Upper lobe of right lung (tissue), 1 donor: ENCODE data around the gene TTLL11. TPM values are rescaled to one million over a fixed set of nuclear protein-coding genes. Genes with fewer than 3 reads are reported as not detected.

Experiments used
- ATAC-seq: fragments of 200-7000 bp; cut with Tn5 transposase; one replicate; pipeline ENCODE4 v1.9.1; 2020; ENCODE audit warnings: mild to moderate bottlenecking, moderate library complexity
- DNase-seq: peaks from one replicate; pipeline ENCODE4 v3.0.0-alpha.2; 2020
- H3K27ac ChIP-seq: fragments of 200-600 bp; one replicate; pipeline ENCODE4 v1.8.0; 2022
- H3K27me3 ChIP-seq: fragments of 200-600 bp; one replicate; pipeline ENCODE4 v1.8.0; 2022; ENCODE audit warnings: mild to moderate bottlenecking
- H3K36me3 ChIP-seq: fragments of 200-600 bp; one replicate; pipeline ENCODE4 v1.8.0; 2022
- H3K4me1 ChIP-seq: fragments of 200-600 bp; one replicate; pipeline ENCODE4 v1.8.0; 2022
- H3K4me3 ChIP-seq: fragments of 200-600 bp; one replicate; pipeline ENCODE4 v1.8.0; 2022; ENCODE audit warnings: mild to moderate bottlenecking
- H3K9me3 ChIP-seq: fragments of 200-600 bp; one replicate; pipeline ENCODE4 v1.8.0; 2022
- intact Hi-C: fragments of 100-400 bp; cut with DNase I; formaldehyde crosslinking; loops from one replicate; pipeline ENCODE4 v1.11.0; 2022
- total RNA-seq: library from RNA; stranded (reverse); fragmentation: NEBNext Ultra II Directional; extraction: Animal tissue kit (Norgen Biotek cat#: 25700); gene quantifications from one replicate; pipeline ENCODE4 v1.2.1, GENCODE V29; 2021
- TF ChIP-seq, protein P1 (sequence below): fragments of 200-600 bp; IDR thresholded peaks from one replicate; pipeline ENCODE4 v1.8.0; 2022; ENCODE audit warnings: antibody characterized with exemption
- donor health status: DM: no; HTN: yes; CAD: no; lungs with severe emphysema.

The TTLL11 gene
- total RNA-seq, 1 donor from 2014 or later: 10.7 TPM

DNA sequence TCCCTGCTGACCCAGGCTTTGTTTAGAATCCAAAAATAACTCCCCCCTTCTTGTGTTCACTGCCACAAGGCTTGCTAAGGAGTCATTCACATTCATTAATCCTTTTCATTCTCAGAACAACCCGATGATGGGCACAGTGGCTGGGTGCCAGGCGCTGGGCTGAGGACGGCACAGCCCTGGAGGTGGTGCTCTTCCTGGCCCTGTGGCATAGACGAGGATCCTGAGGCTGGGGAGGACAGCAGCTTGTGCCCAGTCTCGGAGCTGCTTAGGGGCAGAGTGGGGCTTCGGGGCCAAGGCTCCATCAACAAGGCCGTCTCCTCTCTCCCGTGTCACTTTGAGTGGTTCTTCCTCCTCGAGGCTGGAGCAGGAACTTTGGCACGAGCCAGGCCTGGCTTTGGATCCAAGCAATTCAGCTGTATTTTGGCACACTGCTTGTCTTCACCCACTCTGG is 166.7 kb downstream of the TTLL11 start:
- TF ChIP-seq, protein P1, sequence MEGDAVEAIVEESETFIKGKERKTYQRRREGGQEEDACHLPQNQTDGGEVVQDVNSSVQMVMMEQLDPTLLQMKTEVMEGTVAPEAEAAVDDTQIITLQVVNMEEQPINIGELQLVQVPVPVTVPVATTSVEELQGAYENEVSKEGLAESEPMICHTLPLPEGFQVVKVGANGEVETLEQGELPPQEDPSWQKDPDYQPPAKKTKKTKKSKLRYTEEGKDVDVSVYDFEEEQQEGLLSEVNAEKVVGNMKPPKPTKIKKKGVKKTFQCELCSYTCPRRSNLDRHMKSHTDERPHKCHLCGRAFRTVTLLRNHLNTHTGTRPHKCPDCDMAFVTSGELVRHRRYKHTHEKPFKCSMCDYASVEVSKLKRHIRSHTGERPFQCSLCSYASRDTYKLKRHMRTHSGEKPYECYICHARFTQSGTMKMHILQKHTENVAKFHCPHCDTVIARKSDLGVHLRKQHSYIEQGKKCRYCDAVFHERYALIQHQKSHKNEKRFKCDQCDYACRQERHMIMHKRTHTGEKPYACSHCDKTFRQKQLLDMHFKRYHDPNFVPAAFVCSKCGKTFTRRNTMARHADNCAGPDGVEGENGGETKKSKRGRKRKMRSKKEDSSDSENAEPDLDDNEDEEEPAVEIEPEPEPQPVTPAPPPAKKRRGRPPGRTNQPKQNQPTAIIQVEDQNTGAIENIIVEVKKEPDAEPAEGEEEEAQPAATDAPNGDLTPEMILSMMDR: no peak
- DNase-seq (no peak), ATAC-seq (no peak)
- H3K27ac ChIP-seq: no peak overlapping the region
- no peak overlapping the region for H3K4me3 ChIP-seq
- no peaks in the 10 kb centered on the region for H3K9me3 ChIP-seq
- no peaks in the 10 kb centered on the region for H3K36me3 ChIP-seq
- H3K4me1 ChIP-seq: no peaks in the 10 kb centered on the region
- H3K27me3 ChIP-seq: no peaks in the 10 kb centered on the region
- intact Hi-C loops: no loop called here

DNA sequence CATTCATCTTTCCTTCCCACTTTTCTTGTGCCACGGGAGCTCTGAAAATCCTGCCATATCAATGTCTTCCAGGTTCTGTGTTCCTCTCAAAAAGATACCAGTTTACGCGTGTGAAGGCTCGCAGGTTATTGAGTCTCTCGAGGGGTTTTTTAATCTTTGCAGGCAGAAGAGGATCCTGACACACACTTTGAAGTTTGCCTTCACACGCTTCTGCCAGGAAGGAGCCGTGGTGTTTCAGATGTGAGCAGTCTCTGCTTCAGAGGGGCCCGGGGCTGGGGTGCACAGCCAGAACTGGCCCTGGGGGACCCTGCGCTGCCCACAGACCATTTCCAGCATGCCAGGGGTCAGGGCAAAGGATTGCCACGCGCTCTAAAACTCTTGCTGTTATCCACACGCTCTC is 167.2 kb downstream of the TTLL11 start:
- no peaks in the 10 kb centered on the region for H3K9me3 ChIP-seq

DNA sequence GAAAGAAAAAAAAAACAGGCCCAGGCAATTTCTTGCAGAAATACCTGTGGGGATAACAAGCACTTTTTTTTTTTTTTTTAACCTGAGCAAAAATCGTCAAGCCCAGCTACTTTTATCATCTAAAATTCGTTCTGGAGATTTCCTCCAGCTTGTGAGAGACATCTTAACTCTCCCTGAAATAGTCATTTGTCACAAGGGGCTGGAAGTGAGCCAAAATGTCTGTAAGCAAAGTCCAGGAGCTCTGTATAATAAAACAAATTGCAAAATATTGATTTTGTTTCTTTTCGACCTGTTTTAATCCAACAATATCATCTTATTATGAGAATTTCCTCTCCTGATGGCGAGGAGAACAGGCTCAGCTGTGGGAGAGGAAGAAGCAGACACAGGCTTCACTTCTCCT is 168.4 kb downstream of the TTLL11 start:
- Histone ChIP-seq H3K36me3 (no peaks in the 10 kb centered on the region), H3K4me3 (no peak overlapping the region), H3K9me3 (no peaks in the 10 kb centered on the region), H3K27ac (no peak overlapping the region), H3K4me1 (no peaks in the 10 kb centered on the region), H3K27me3 (no peaks in the 10 kb centered on the region)
- no peak for ATAC-seq
- intact Hi-C loops: no loop called here
- DNase-seq: no peak
- TF ChIP-seq, protein P1: no peak

More for the DNA sequence above, 167.2 kb downstream of the TTLL11 start:
- no peaks in the 10 kb centered on the region for H3K36me3 ChIP-seq
- ATAC-seq: no peak
- no peaks in the 10 kb centered on the region for H3K27me3 ChIP-seq
- no peak overlapping the region for H3K27ac ChIP-seq
- intact Hi-C loops: no loop called here
- H3K4me1 ChIP-seq: no peaks in the 10 kb centered on the region
- no peak overlapping the region for H3K4me3 ChIP-seq
- TF ChIP-seq, protein P1: no peak
- no peak for DNase-seq

DNA sequence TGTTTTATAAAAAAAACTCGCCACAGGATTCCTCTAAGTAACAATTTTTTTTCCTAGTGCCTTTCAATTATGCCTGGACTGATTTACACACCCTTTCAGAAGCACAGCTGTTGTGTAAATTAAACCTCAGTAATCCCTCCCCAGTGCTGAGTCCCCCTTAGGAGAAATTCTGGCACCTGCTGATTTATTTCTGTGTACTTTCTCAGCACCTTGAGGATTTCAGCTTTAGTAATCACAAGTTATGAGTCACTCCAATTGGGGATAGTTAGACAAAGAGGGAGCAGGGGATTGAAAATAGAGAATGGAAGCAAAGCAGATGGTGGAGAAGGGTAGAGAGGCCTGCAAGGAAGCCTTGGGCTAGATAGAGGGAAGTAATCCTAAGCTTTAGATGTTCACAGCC is 171.7 kb downstream of the TTLL11 start:
- intact Hi-C loops: no loop called here
- Histone ChIP-seq H3K27me3 (no peaks in the 10 kb centered on the region), H3K27ac (no peak overlapping the region), H3K36me3 (no peaks in the 10 kb centered on the region), H3K4me3 (no peak overlapping the region), H3K9me3 (no peaks in the 10 kb centered on the region), H3K4me1 (no peaks in the 10 kb centered on the region)
- DNase-seq (no peak), ATAC-seq (no peak)
- TF ChIP-seq, protein P1: no peak

DNA sequence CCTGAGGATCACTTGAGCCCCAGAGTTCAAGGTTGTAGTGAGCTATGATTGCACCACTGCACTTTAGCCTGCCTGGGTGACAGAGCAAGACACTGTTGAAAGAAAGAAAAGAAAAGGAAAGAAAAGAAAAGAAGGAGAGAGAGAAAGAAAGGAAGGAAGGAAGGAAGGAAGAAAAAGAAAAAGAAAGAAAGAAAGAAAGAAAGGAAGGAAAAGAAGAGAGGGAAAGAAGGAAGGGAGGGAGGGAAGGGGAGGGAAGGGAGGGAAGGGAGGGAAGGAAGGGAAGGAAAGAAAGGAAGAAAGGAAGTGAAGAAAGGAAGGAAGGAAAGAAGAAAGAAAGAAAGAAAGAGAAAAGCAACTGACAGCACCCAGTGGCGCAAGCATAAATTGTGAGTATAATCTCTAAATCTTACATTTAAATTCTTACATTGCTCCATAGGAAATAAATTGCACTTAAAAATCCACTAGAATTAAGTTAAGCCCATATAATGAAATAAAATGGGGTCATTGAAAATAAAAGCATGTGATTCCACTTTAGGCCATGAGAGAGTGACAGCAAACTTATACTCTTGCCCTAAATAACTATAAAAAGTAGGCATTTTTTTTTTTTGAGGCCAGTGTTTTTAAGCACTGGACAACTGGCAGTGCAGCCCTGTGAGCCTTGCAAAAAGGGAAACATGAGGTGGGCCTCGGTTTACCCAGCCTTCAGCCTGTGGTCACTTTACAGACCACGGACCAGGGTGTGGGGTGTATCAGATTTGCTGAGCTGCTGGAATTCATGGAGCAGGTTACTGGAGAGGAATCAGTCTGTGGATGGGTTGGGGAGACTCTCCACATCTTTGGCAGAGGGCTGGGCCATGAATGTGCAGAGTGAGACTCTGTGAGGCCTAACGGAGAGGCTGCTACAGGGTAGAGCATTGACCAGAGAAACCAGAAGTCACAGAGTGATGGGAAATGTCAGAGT is 175.5 kb downstream of the TTLL11 start:
- Histone ChIP-seq H3K4me3 (no peak overlapping the region), H3K27ac (no peak overlapping the region), H3K27me3 (no peaks in the 10 kb centered on the region), H3K9me3 (no peaks in the 10 kb centered on the region), H3K4me1 (no peaks in the 10 kb centered on the region), H3K36me3 (no peaks in the 10 kb centered on the region)
- ATAC-seq: no peak
- no peak for DNase-seq
- intact Hi-C loops: no loop called here
- TF ChIP-seq, protein P1: no peak
